WI38 (cell line): ENCODE measurements around the gene NRG4.

Source experiments
- H3K4me3 ChIP-seq: 2 replicates; pipeline ENCODE4 v1.5.1; 2011; ENCODE audit warnings: low read depth, mild to moderate bottlenecking, control low read depth, low read length
- CTCF ChIP-seq: IDR thresholded peaks from 2 replicates; pipeline ENCODE4 v1.5.1; 2012; ENCODE audit warnings: low read depth, mild to moderate bottlenecking, control low read depth, low read length

NRG4 gene

GRCh38 chr15:76011627-76012551, at the start of gene NRG4:
NRG4 (minus strand) TSS chr15:76012424; CDS start chr15:76011230, 1,194 bp downstream.
- peak within 1 kb of the TSS; percentile 24; the same call in 1 of the 2 replicates for H3K4me3 ChIP-seq
- TF ChIP-seq CTCF, result no peak

GRCh38 chr15:76061700-76062099, 49.5 kb upstream of the NRG4 start:
- H3K4me3 ChIP-seq, result no peak overlapping the region
- TF ChIP-seq CTCF, result no peak

GRCh38 chr15:76060118-76060989, 48.1 kb upstream of the NRG4 start:
- TF ChIP-seq CTCF, result no peak

GRCh38 chr15:76059320-76060117, 47.3 kb upstream of the NRG4 start, which contains the start of gene TMEM266:
TMEM266 (plus strand) TSS chr15:76059985; CDS start chr15:76134264, 74,279 bp downstream.
- H3K4me3 ChIP-seq, result peak within 1 kb of the TSS; percentile 55
- TF ChIP-seq CTCF, result no peak

More at GRCh38 chr15:76060118-76060989, 48.1 kb upstream of the NRG4 start:
- H3K4me3 ChIP-seq, result peak overlapping the region; percentile 50

GRCh38 chr15:76058714-76059319, 46.6 kb upstream of the NRG4 start:
- H3K4me3 ChIP-seq, result peak overlapping the region; percentile 55
- TF ChIP-seq CTCF, result no peak

GRCh38 chr15:76057332-76058000, 45.2 kb upstream of the NRG4 start:
- peak; percentile 65 for TF ChIP-seq CTCF
- no peak overlapping the region for H3K4me3 ChIP-seq
